GM23248 (cell line): ENCODE data around the gene MESD. TPM values are rescaled to one million over a fixed set of nuclear protein-coding genes. Genes with fewer than 3 reads are reported as not detected.

ENCODE experiments used
- DNase-seq: peaks from one replicate; pipeline ENCODE4 v3.0.0-alpha.2; 2015
- H2AFZ ChIP-seq: fragments of 200-600 bp; sonication (generic); 2 replicates; pipeline ENCODE4 v1.6.1; 2016; ENCODE audit warnings: antibody characterized with exemption
- H3F3A ChIP-seq: fragments of 200-600 bp; sonication (generic); 2 replicates; pipeline ENCODE4 v1.6.1; 2016; ENCODE audit warnings: mild to moderate bottlenecking, antibody characterized with exemption, mixed run types; ENCODE audit not compliant: insufficient read depth
- H3K27ac ChIP-seq: fragments of 200-600 bp; sonication (generic); 2 replicates; pipeline ENCODE4 v1.5.1; 2016; ENCODE audit warnings: mild to moderate bottlenecking
- H3K27me3 ChIP-seq: fragments of 200-600 bp; sonication (generic); replicated peaks from 2 replicates; pipeline ENCODE4 v1.6.1; 2016; ENCODE audit warnings: mild to moderate bottlenecking; ENCODE audit not compliant: insufficient read depth
- H3K36me3 ChIP-seq: fragments of 200-600 bp; sonication (generic); 2 replicates; pipeline ENCODE4 v1.6.1; 2016; ENCODE audit warnings: low read depth, mild to moderate bottlenecking
- H3K4me1 ChIP-seq: fragments of 200-600 bp; sonication (generic); 2 replicates; pipeline ENCODE4 v1.6.1; 2016; ENCODE audit warnings: mild to moderate bottlenecking; ENCODE audit not compliant: insufficient read depth
- H3K4me2 ChIP-seq: fragments of 200-600 bp; sonication (generic); one replicate; pipeline ENCODE4 v1.6.1; 2016; ENCODE audit warnings: mild to moderate bottlenecking; ENCODE audit not compliant: unreplicated experiment
- H3K4me3 ChIP-seq: fragments of 200-600 bp; sonication (generic); 2 replicates; pipeline ENCODE4 v1.5.1; 2016; ENCODE audit warnings: mild to moderate bottlenecking
- H3K79me2 ChIP-seq: fragments of 200-600 bp; sonication (generic); 2 replicates; pipeline ENCODE4 v1.6.1; 2016; ENCODE audit warnings: mild to moderate bottlenecking; ENCODE audit not compliant: insufficient read depth
- H3K9ac ChIP-seq: fragments of 200-600 bp; sonication (generic); 2 replicates; pipeline ENCODE4 v1.6.1; 2016; ENCODE audit warnings: mild to moderate bottlenecking
- H3K9me2 ChIP-seq: fragments of 200-600 bp; sonication (generic); 2 replicates; pipeline ENCODE4 v1.6.1; 2016; ENCODE audit warnings: mixed run types, mild to moderate bottlenecking, moderate library complexity; ENCODE audit not compliant: insufficient read depth
- H3K9me3 ChIP-seq: fragments of 200-600 bp; sonication (generic); one replicate; pipeline ENCODE4 v1.6.1; 2017; ENCODE audit warnings: low read depth
- H4K20me1 ChIP-seq: fragments of 200-600 bp; sonication (generic); 2 replicates; pipeline ENCODE4 v1.6.0; 2016; ENCODE audit not compliant: insufficient read depth
- EZH2 ChIP-seq: fragments of 200-600 bp; sonication (generic); IDR thresholded peaks from 2 replicates; pipeline ENCODE4 v1.6.1; 2018; ENCODE audit warnings: antibody characterized with exemption, mild to moderate bottlenecking; ENCODE audit not compliant: insufficient read depth, poor library complexity, severe bottlenecking
- EZH2phosphoT487 ChIP-seq: fragments of 200-600 bp; sonication (generic); IDR thresholded peaks from 2 replicates; pipeline ENCODE4 v1.6.1; 2018; ENCODE audit warnings: antibody characterized with exemption, moderate library complexity, mild to moderate bottlenecking, low read depth; ENCODE audit not compliant: insufficient read depth
- WGBS, 2 experiments: methylation state at CpG; one replicate each; pipeline ENCODE4 v1.1.6; 2015 to 2017; ENCODE audit warnings: low lambda C conversion rate in 2 of 2, low coverage in 1 of 2; ENCODE audit errors: missing lambda C conversion rate in 2 of 2; 5-methylcytosine and 5-hydroxymethylcytosine counted together
- in situ Hi-C: fragments of 300-500 bp; cut with MboI; formaldehyde crosslinking; loops from 2 replicates; pipeline ENCODE4 v1.15.0; 2020
- polyA plus RNA-seq: library from polyadenylated mRNA; unstranded; fragments of >200 nt; fragmentation: Nextera tagmentation; extraction: Ambion mirVana; gene quantifications from 2 replicates; pipeline ENCODE4 v1.2.1, GENCODE V29; 2016
- total RNA-seq: library from RNA; depleted of rRNA; stranded (reverse); fragments of >200 nt; shearing (Covaris generic); gene quantifications from 2 replicates; pipeline ENCODE4 v1.2.3, GENCODE V29; 2014

The MESD gene
- total and polyA plus RNA-seq, 2 experiments from 2014 or later, result 23.0 to 35.5 TPM

DNA sequence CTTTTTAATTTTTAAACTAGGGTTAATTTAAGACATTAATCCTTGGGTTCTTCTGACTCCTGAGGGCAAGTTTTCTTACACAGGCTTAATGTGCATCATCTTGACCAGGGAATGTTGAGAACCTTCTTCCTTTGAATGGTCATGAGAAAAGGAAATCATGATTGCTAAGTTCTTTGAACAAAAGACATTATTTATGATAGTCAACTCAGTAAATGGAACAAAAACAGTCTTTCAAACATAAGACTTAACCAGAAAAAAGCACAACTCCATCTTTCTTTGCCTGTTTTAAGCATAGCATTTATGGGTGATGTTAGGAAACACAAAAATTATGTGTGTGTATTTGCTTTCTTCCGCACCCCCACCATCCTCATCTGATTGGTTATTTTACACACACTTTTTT, 16.5 kb upstream of the MESD start:
- Histone ChIP-seq H3K27me3 (no peaks in the 10 kb centered on the region), H3K9ac (no peak overlapping the region), H3K9me3 (no peaks in the 10 kb centered on the region), H2AFZ (no peak overlapping the region), H3K4me3 (no peak overlapping the region), H3K4me1 (peaks cover 33% of the 10 kb centered on the region), H3K27ac (no peak overlapping the region), H3K36me3 (no peaks in the 10 kb centered on the region), H3F3A (peaks cover 29% of the 10 kb centered on the region), H3K4me2 (peak overlapping the region; percentile 36), H3K9me2 (no peaks in the 10 kb centered on the region), H4K20me1 (peaks cover 10% of the 10 kb centered on the region; the same call in 1 of the 2 replicates), H3K79me2 (peaks cover 92% of the 10 kb centered on the region)
- 97 to 100% methylated on average over 1 of the region's 1 CpG for WGBS, 2 experiments
- in situ Hi-C loops, result no loop called here
- no peak for DNase-seq
- no peak for TF ChIP-seq EZH2phosphoT487
- no peak for TF ChIP-seq EZH2

DNA sequence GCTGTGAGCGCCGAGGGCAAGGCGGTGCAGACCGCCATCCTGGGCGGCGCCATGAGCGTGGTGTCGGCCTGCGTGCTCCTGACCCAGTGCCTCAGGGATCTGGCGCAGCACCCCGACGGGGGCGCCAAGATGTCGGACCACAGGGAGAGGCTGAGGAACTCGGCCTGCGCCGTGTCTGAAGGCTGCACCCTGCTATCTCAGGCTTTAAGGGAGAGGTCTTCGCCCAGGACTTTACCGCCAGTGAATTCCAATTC, 13.4 kb upstream of the MESD start:
- H2AFZ ChIP-seq, result no peak overlapping the region
- H3K27ac ChIP-seq, result no peak overlapping the region
- no peaks in the 10 kb centered on the region for H3K36me3 ChIP-seq
- H3K9me2 ChIP-seq, result no peaks in the 10 kb centered on the region
- WGBS, 2 experiments, result 93 to 95% methylated on average over 18 to 19 of the region's 19 CpGs
- in situ Hi-C loops, result no loop called here
- peaks cover 33% of the 10 kb centered on the region for H3K4me1 ChIP-seq
- no peak for TF ChIP-seq EZH2phosphoT487
- no peak for TF ChIP-seq EZH2
- H3K79me2 ChIP-seq, result peaks cover 64% of the 10 kb centered on the region
- H3K4me2 ChIP-seq, result peak overlapping the region; percentile 80
- peak overlapping the region; percentile 89 for H3K4me3 ChIP-seq
- H3F3A ChIP-seq, result peaks cover 23% of the 10 kb centered on the region; the same call in 1 of the 2 replicates
- DNase-seq, result no peak
- H4K20me1 ChIP-seq, result peaks cover 10% of the 10 kb centered on the region; the same call in 1 of the 2 replicates
- H3K9me3 ChIP-seq, result no peaks in the 10 kb centered on the region
- no peaks in the 10 kb centered on the region for H3K27me3 ChIP-seq
- H3K9ac ChIP-seq, result no peak overlapping the region

DNA sequence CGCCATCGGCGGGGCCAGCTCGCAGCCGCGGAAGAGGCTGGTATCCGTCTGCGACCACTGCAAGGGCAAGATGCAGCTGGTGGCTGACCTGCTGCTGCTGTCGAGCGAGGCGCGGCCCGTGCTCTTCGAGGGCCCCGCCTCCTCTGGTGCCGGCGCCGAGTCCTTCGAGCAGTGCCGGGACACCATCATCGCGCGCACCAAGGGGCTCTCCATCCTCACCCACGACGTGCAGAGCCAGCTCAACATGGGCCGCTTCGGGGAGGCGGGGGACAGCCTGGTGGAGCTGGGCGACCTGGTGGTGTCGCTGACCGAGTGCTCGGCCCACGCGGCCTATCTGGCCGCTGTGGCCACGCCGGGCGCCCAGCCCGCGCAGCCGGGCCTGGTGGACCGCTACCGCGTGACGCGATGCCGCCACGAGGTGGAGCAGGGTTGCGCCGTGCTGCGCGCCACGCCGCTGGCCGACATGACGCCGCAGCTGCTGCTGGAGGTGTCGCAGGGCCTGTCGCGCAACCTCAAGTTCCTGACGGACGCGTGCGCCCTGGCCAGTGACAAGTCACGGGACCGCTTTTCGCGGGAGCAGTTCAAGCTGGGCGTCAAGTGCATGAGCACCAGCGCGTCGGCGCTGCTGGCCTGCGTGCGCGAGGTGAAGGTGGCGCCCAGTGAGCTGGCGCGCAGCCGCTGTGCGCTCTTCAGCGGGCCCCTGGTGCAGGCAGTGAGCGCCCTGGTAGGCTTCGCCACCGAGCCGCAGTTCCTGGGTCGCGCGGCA, 12.9 kb upstream of the MESD start:
- H3K79me2 ChIP-seq, result peaks cover 59% of the 10 kb centered on the region
- H3K27me3 ChIP-seq, result no peaks in the 10 kb centered on the region
- in situ Hi-C loops, result no loop called here
- H3K9ac ChIP-seq, result peak overlapping the region; percentile 97
- H3K36me3 ChIP-seq, result no peaks in the 10 kb centered on the region
- no peaks in the 10 kb centered on the region for H3K9me3 ChIP-seq
- H3K4me1 ChIP-seq, result peaks cover 33% of the 10 kb centered on the region
- H2AFZ ChIP-seq, result no peak overlapping the region
- peaks cover 10% of the 10 kb centered on the region; the same call in 1 of the 2 replicates for H4K20me1 ChIP-seq
- no peaks in the 10 kb centered on the region for H3K9me2 ChIP-seq
- peak overlapping the region; percentile 89 for H3K4me3 ChIP-seq
- peak overlapping the region; percentile 80 for H3K4me2 ChIP-seq
- TF ChIP-seq EZH2 (no peak), EZH2phosphoT487 (no peak)
- H3F3A ChIP-seq, result peaks cover 24% of the 10 kb centered on the region; the same call in 1 of the 2 replicates
- peak overlapping the region; percentile 95; the same call in 1 of the 2 replicates for H3K27ac ChIP-seq
- peak; percentile 57 for DNase-seq
- 51 to 53% methylated on average over 70 to 78 of the region's 89 CpGs for WGBS, 2 experiments

DNA sequence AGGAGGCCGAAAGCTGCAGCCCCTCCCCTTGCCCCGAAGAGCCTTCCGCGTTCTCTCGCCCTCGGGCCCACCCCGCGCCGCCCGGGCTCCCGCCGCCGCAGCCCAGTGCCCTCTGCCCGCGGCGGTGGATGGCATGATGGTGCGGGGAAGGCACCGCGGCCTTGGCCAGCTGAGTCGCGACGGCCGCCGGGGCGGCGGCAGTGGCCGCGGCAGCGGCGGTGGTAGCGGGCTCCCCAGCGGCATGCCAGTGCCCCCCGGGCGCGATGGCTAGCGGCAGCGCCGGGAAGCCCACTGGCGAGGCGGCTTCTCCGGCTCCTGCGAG, 12.4 kb upstream of the MESD start:
- peak overlapping the region; percentile 16; the same call in 1 of the 2 replicates for H2AFZ ChIP-seq
- H3F3A ChIP-seq, result peaks cover 23% of the 10 kb centered on the region; the same call in 1 of the 2 replicates
- H4K20me1 ChIP-seq, result peaks cover 10% of the 10 kb centered on the region; the same call in 1 of the 2 replicates
- H3K79me2 ChIP-seq, result peaks cover 54% of the 10 kb centered on the region
- peak overlapping the region; percentile 95 for H3K27ac ChIP-seq
- peak overlapping the region; percentile 89 for H3K4me3 ChIP-seq
- 0 to 1% methylated on average over 22 to 29 of the region's 42 CpGs for WGBS, 2 experiments
- peaks cover 33% of the 10 kb centered on the region for H3K4me1 ChIP-seq
- DNase-seq, result no peak
- H3K4me2 ChIP-seq, result peak overlapping the region; percentile 80
- H3K9ac ChIP-seq, result peak overlapping the region; percentile 97
- no peak for TF ChIP-seq EZH2phosphoT487
- no peak for TF ChIP-seq EZH2
- H3K36me3 ChIP-seq, result no peaks in the 10 kb centered on the region
- H3K9me3 ChIP-seq, result no peaks in the 10 kb centered on the region
- in situ Hi-C loops, result no loop called here
- no peaks in the 10 kb centered on the region for H3K9me2 ChIP-seq
- H3K27me3 ChIP-seq, result no peaks in the 10 kb centered on the region
